Osteoblast (primary cell): ENCODE data around the gene CEMIP2. TPM values are rescaled to one million over a fixed set of nuclear protein-coding genes. Genes with fewer than 3 reads are reported as not detected.

ENCODE experiments used
- DNase-seq: peaks from one replicate; pipeline ENCODE4 v3.0.0; 2011; ENCODE audit warnings: low spot score, mixed read lengths; ENCODE audit not compliant: insufficient read length; ENCODE audit errors: missing footprints
- H2AFZ ChIP-seq: 2 replicates; pipeline ENCODE4 v1.6.0; 2011; ENCODE audit warnings: mild to moderate bottlenecking, low read length
- H3K27ac ChIP-seq: 2 replicates; pipeline ENCODE4 v1.5.1; 2011; ENCODE audit warnings: mild to moderate bottlenecking, low read depth, low read length, moderate library complexity
- H3K27me3 ChIP-seq: 2 replicates; pipeline ENCODE4 v1.6.0; 2012; ENCODE audit warnings: mild to moderate bottlenecking, control low read depth, inconsistent platforms, low read length, moderate library complexity; ENCODE audit not compliant: insufficient read depth
- H3K36me3 ChIP-seq: 2 replicates; pipeline ENCODE4 v1.5.1; 2011; ENCODE audit warnings: mild to moderate bottlenecking, low read length, control low read depth, moderate library complexity; ENCODE audit not compliant: insufficient read depth
- H3K4me1 ChIP-seq: 2 replicates; pipeline ENCODE4 v1.5.1; 2011; ENCODE audit warnings: mild to moderate bottlenecking, low read length, control low read depth, moderate library complexity; ENCODE audit not compliant: insufficient read depth
- H3K4me2 ChIP-seq: 2 replicates; pipeline ENCODE4 v1.6.0; 2011; ENCODE audit warnings: mild to moderate bottlenecking, low read length; ENCODE audit not compliant: insufficient read depth
- H3K4me3 ChIP-seq: fragments of 200-600 bp; sonication (generic); 3 replicates; pipeline ENCODE4 v1.5.1; 2012; ENCODE audit warnings: mild to moderate bottlenecking, low read length, inconsistent platforms; ENCODE audit not compliant: insufficient read depth
- H3K79me2 ChIP-seq: 2 replicates; pipeline ENCODE4 v1.6.0; 2012; ENCODE audit warnings: mild to moderate bottlenecking, low read length, control low read depth, inconsistent platforms; ENCODE audit not compliant: insufficient read depth
- H3K9me3 ChIP-seq: 2 replicates; pipeline ENCODE4 v1.5.1; 2011; ENCODE audit warnings: low read depth, low read length, control low read depth
- H4K20me1 ChIP-seq: 2 replicates; pipeline ENCODE4 v1.6.0; 2012; ENCODE audit warnings: mild to moderate bottlenecking, low read length, control low read depth; ENCODE audit not compliant: insufficient read depth
- CTCF ChIP-seq: IDR thresholded peaks from 2 replicates; pipeline ENCODE4 v1.5.1; 2011; ENCODE audit warnings: mild to moderate bottlenecking, low read depth, low read length, moderate library complexity; ENCODE audit errors: extremely low read depth
- total RNA-seq: library from RNA; depleted of rRNA; stranded (reverse); fragments of >200 nt; gene quantifications from 2 replicates; pipeline ENCODE4 v1.2.3, GENCODE V29; 2012

The CEMIP2 gene
- total RNA-seq, 1 donor = 66.2 TPM

- H3K36me3 ChIP-seq = peaks cover 41% of the 10 kb centered on the region
- no peak for TF ChIP-seq CTCF
- H3K4me1 ChIP-seq = peaks cover 37% of the 10 kb centered on the region
- peaks cover 13% of the 10 kb centered on the region for H3K79me2 ChIP-seq
- H3K27me3 ChIP-seq = no peaks in the 10 kb centered on the region
- H3K9me3 ChIP-seq = no peaks in the 10 kb centered on the region
- no peak overlapping the region for H3K4me3 ChIP-seq
- no peak overlapping the region for H3K4me2 ChIP-seq
- peaks cover 6% of the 10 kb centered on the region for H4K20me1 ChIP-seq
- DNase-seq = no peak
- H3K27ac ChIP-seq = no peak overlapping the region
- H2AFZ ChIP-seq = no peak overlapping the region
Observed at GRCh38 chr9:71736236-71736635, 32.1 kb downstream of the CEMIP2 start.

GRCh38 chr9:71734950-71735349 is 33.4 kb downstream of the CEMIP2 start:
- peaks cover 6% of the 10 kb centered on the region for H3K79me2 ChIP-seq

GRCh38 chr9:71733176-71733575 is 35.1 kb downstream of the CEMIP2 start:
- no peak for DNase-seq
- peaks cover 56% of the 10 kb centered on the region for H3K36me3 ChIP-seq

More at GRCh38 chr9:71734950-71735349, 33.4 kb downstream of the CEMIP2 start:
- peaks cover 6% of the 10 kb centered on the region for H4K20me1 ChIP-seq
- TF ChIP-seq CTCF = no peak
- H3K36me3 ChIP-seq = peaks cover 48% of the 10 kb centered on the region
- H3K4me3 ChIP-seq = no peak overlapping the region
- H3K27ac ChIP-seq = peak overlapping the region; percentile 4
- no peaks in the 10 kb centered on the region for H3K9me3 ChIP-seq
- peak; percentile 71 for DNase-seq
- H3K4me1 ChIP-seq = peaks cover 37% of the 10 kb centered on the region
- no peak overlapping the region for H2AFZ ChIP-seq
- H3K4me2 ChIP-seq = peak overlapping the region; percentile 1
- H3K27me3 ChIP-seq = no peaks in the 10 kb centered on the region

More at GRCh38 chr9:71733176-71733575, 35.1 kb downstream of the CEMIP2 start:
- H3K9me3 ChIP-seq = no peaks in the 10 kb centered on the region
- peak overlapping the region; percentile 61 for H3K4me2 ChIP-seq
- no peaks in the 10 kb centered on the region for H3K27me3 ChIP-seq
- no peak for TF ChIP-seq CTCF
- H4K20me1 ChIP-seq = peaks cover 6% of the 10 kb centered on the region
- peaks cover 5% of the 10 kb centered on the region for H3K79me2 ChIP-seq
- peaks cover 37% of the 10 kb centered on the region for H3K4me1 ChIP-seq
- no peak overlapping the region for H3K4me3 ChIP-seq
- peak overlapping the region; percentile 31 for H3K27ac ChIP-seq
- H2AFZ ChIP-seq = no peak overlapping the region
